PC-9 (cell line): ENCODE data around the gene AGAP1.

Source experiments
- CTCF ChIP-seq: fragments of 200-600 bp; sonication (generic); conservative IDR thresholded peaks from 2 replicates; pipeline ENCODE4 v1.6.1; 2017; ENCODE audit warnings: mixed run types, antibody characterized with exemption, mild to moderate bottlenecking, moderate library complexity
- EZH2 ChIP-seq: fragments of 200-600 bp; sonication (generic); IDR thresholded peaks from 2 replicates; pipeline ENCODE4 v1.8.0; 2017; ENCODE audit warnings: antibody characterized with exemption, low read depth

- TF ChIP-seq CTCF (no peak), EZH2 (no peak)
These were observed 664.1 kb downstream of the AGAP1 start for GRCh38 chr2:236157815-236158498.
